HepG2 (cell line): Measurements from ENCODE around the gene NEK6. TPM values are rescaled to one million over a fixed set of nuclear protein-coding genes. Genes with fewer than 3 reads are reported as not detected.
A peak's percentile ranks its signal among the peaks of the same experiment; 100 is the strongest.

ENCODE experiments used
- ATF7-NPFF ChIP-seq: sonication (generic); formaldehyde crosslinking; IDR thresholded peaks from 2 replicates; pipeline ENCODE4 v1.8.1; 2023; ENCODE audit warnings: mild to moderate bottlenecking, low read depth, missing genetic modification reagents, moderate library complexity
- FOXO1 ChIP-seq: sonication (generic); formaldehyde crosslinking; IDR thresholded peaks from 2 replicates; pipeline ENCODE4 v1.4.0; 2020; ENCODE audit warnings: missing genetic modification reagents
- IKZF4 ChIP-seq: sonication (generic); formaldehyde crosslinking; IDR thresholded peaks from 2 replicates; pipeline ENCODE4 v1.5.1; 2020; ENCODE audit warnings: borderline replicate concordance, mild to moderate bottlenecking, low read depth, missing genetic modification reagents; ENCODE audit errors: not compliant biosample characterization
- NFE2L1 ChIP-seq: sonication (generic); formaldehyde crosslinking; IDR thresholded peaks from 2 replicates; pipeline ENCODE4 v1.4.0; 2020; ENCODE audit warnings: missing genetic modification reagents, mild to moderate bottlenecking, borderline replicate concordance
- SALL2 ChIP-seq: sonication (generic); formaldehyde crosslinking; IDR thresholded peaks from 2 replicates; pipeline ENCODE4 v1.8.1; 2023; ENCODE audit warnings: mild to moderate bottlenecking, missing genetic modification reagents, inconsistent platforms
- SOX5 ChIP-seq: IDR thresholded peaks from 2 replicates; pipeline ENCODE4 v1.6.1; 2016; ENCODE audit warnings: borderline replicate concordance
- ZFP41 ChIP-seq: sonication (generic); formaldehyde crosslinking; IDR thresholded peaks from 2 replicates; pipeline ENCODE4 v1.4.0; 2020; ENCODE audit warnings: mild to moderate bottlenecking, missing genetic modification reagents, borderline replicate concordance
- ZNF20 ChIP-seq: sonication (generic); formaldehyde crosslinking; IDR thresholded peaks from 2 replicates; pipeline ENCODE4 v1.4.0; 2020; ENCODE audit warnings: mild to moderate bottlenecking, moderate library complexity, missing genetic modification reagents
- ZNF335 ChIP-seq: sonication (generic); formaldehyde crosslinking; IDR thresholded peaks from 2 replicates; pipeline ENCODE4 v1.4.0; 2020; ENCODE audit warnings: missing genetic modification reagents
- ZNF468 ChIP-seq: sonication (generic); formaldehyde crosslinking; IDR thresholded peaks from 2 replicates; pipeline ENCODE4 v1.8.0; 2022; ENCODE audit warnings: mild to moderate bottlenecking, moderate library complexity, missing genetic modification reagents
- ZNF570 ChIP-seq: sonication (generic); formaldehyde crosslinking; IDR thresholded peaks from 2 replicates; pipeline ENCODE4 v1.4.0; 2020; ENCODE audit warnings: mild to moderate bottlenecking, missing genetic modification reagents, borderline replicate concordance
- ZNF816 ChIP-seq: sonication (generic); formaldehyde crosslinking; IDR thresholded peaks from 2 replicates; pipeline ENCODE4 v1.8.0; 2022; ENCODE audit warnings: missing genetic modification reagents, mild to moderate bottlenecking, borderline replicate concordance
- polyA plus RNA-seq, 8 experiments: library from polyadenylated mRNA; depleted of rRNA in 3 of 8; stranded (reverse) in 7 of 8; unstranded in 1 of 8; fragments of >200 nt; fragmentation: Illumina TruSeq in 4 of 8; extraction: Trizol in 4 of 8; gene quantifications; 2 replicates each; pipeline versions ENCODE4 v1.2.1 to v1.2.3, GENCODE V29; 2011 to 2016; ENCODE audit warnings: low read depth in 4 of 8, missing spikeins in 1 of 8, mixed read lengths in 1 of 8; ENCODE audit not compliant: insufficient read depth in 1 of 8
- total RNA-seq, 5 experiments: library from RNA; depleted of rRNA; stranded (reverse); fragments of >200 nt; fragmentation: Illumina TruSeq; extraction: Trizol; gene quantifications; 2 replicates each; pipeline ENCODE4 v1.2.3, GENCODE V29; 2016; ENCODE audit warnings: low read depth in 1 of 5
- TF ChIP-seq, protein P1 (sequence below): sonication (generic); formaldehyde crosslinking; IDR thresholded peaks from 2 replicates; pipeline ENCODE4 v1.4.0; 2020; ENCODE audit warnings: missing genetic modification reagents, borderline replicate concordance
- TF ChIP-seq, protein P2 (sequence below): sonication (generic); formaldehyde crosslinking; IDR thresholded peaks from 2 replicates; pipeline ENCODE4 v1.5.1; 2020; ENCODE audit warnings: missing genetic modification reagents, mild to moderate bottlenecking, borderline replicate concordance
- TF ChIP-seq, protein P3 (sequence below): sonication (generic); formaldehyde crosslinking; IDR thresholded peaks from 2 replicates; pipeline ENCODE4 v1.5.0; 2020; ENCODE audit warnings: mild to moderate bottlenecking, missing genetic modification reagents, moderate library complexity

The NEK6 gene
- total and polyA plus RNA-seq, 2 of the 13 experiments (the other 11 are each of a cell fraction or from before 2014, with no cell fraction given), result 30.4 to 119 TPM

DNA sequence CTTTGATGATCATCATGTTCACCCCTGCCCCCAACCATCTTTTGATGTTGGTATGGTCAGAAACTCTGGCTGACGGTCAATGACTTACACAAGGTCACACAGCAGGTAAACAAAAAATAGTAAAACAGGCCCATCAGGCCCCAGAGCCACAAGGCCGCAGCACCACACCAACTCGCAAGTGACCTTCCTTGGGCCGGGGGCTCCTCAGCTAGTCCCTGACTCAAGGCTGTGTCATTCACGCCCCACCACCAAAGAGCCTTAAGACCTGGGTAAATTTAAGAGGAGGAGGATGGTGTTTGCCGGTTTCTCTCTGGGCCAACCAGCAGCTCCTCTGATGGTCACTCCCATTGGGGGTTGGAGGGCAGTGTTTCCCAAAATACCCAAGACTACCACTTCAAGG is 101.7 kb downstream of the NEK6 start (continued):
- TF ChIP-seq ZNF20 (no peak), ZNF816 (CRISPR knock-in tag) (no peak), ZNF570 (CRISPR knock-in tag) (no peak), ATF7-NPFF (CRISPR knock-in tag) (no peak), FOXO1 (CRISPR knock-in tag) (peak; percentile 50; the same call in 1 of the 2 replicates), SOX5 (0 out of 2 replicates have a peak, but pooled peaks have one; percentile 10), NFE2L1 (CRISPR knock-in tag) (no peak), ZNF335 (no peak), ZNF468 (no peak), IKZF4 (CRISPR knock-in tag) (no peak), ZFP41 (CRISPR knock-in tag) (no peak), SALL2 (no peak)
- TF ChIP-seq, protein P1, sequence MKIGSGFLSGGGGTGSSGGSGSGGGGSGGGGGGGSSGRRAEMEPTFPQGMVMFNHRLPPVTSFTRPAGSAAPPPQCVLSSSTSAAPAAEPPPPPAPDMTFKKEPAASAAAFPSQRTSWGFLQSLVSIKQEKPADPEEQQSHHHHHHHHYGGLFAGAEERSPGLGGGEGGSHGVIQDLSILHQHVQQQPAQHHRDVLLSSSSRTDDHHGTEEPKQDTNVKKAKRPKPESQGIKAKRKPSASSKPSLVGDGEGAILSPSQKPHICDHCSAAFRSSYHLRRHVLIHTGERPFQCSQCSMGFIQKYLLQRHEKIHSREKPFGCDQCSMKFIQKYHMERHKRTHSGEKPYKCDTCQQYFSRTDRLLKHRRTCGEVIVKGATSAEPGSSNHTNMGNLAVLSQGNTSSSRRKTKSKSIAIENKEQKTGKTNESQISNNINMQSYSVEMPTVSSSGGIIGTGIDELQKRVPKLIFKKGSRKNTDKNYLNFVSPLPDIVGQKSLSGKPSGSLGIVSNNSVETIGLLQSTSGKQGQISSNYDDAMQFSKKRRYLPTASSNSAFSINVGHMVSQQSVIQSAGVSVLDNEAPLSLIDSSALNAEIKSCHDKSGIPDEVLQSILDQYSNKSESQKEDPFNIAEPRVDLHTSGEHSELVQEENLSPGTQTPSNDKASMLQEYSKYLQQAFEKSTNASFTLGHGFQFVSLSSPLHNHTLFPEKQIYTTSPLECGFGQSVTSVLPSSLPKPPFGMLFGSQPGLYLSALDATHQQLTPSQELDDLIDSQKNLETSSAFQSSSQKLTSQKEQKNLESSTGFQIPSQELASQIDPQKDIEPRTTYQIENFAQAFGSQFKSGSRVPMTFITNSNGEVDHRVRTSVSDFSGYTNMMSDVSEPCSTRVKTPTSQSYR (CRISPR knock-in tag), result peak; percentile 42; the same call in 1 of the 2 replicates
- TF ChIP-seq, protein P2, sequence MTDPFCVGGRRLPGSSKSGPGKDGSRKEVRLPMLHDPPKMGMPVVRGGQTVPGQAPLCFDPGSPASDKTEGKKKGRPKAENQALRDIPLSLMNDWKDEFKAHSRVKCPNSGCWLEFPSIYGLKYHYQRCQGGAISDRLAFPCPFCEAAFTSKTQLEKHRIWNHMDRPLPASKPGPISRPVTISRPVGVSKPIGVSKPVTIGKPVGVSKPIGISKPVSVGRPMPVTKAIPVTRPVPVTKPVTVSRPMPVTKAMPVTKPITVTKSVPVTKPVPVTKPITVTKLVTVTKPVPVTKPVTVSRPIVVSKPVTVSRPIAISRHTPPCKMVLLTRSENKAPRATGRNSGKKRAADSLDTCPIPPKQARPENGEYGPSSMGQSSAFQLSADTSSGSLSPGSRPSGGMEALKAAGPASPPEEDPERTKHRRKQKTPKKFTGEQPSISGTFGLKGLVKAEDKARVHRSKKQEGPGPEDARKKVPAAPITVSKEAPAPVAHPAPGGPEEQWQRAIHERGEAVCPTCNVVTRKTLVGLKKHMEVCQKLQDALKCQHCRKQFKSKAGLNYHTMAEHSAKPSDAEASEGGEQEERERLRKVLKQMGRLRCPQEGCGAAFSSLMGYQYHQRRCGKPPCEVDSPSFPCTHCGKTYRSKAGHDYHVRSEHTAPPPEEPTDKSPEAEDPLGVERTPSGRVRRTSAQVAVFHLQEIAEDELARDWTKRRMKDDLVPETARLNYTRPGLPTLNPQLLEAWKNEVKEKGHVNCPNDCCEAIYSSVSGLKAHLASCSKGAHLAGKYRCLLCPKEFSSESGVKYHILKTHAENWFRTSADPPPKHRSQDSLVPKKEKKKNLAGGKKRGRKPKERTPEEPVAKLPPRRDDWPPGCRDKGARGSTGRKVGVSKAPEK (CRISPR knock-in tag), result no peak
- TF ChIP-seq, protein P3, sequence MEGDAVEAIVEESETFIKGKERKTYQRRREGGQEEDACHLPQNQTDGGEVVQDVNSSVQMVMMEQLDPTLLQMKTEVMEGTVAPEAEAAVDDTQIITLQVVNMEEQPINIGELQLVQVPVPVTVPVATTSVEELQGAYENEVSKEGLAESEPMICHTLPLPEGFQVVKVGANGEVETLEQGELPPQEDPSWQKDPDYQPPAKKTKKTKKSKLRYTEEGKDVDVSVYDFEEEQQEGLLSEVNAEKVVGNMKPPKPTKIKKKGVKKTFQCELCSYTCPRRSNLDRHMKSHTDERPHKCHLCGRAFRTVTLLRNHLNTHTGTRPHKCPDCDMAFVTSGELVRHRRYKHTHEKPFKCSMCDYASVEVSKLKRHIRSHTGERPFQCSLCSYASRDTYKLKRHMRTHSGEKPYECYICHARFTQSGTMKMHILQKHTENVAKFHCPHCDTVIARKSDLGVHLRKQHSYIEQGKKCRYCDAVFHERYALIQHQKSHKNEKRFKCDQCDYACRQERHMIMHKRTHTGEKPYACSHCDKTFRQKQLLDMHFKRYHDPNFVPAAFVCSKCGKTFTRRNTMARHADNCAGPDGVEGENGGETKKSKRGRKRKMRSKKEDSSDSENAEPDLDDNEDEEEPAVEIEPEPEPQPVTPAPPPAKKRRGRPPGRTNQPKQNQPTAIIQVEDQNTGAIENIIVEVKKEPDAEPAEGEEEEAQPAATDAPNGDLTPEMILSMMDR (CRISPR knock-in tag), result no peak
